Effector CD4-positive, alpha-beta T cell (primary cell): Measurements from ENCODE around the gene OLFML1.

ENCODE experiments used
- DNase-seq: peaks from one replicate; pipeline ENCODE4 v3.0.0-alpha.2; 2020

The OLFML1 gene

DNA sequence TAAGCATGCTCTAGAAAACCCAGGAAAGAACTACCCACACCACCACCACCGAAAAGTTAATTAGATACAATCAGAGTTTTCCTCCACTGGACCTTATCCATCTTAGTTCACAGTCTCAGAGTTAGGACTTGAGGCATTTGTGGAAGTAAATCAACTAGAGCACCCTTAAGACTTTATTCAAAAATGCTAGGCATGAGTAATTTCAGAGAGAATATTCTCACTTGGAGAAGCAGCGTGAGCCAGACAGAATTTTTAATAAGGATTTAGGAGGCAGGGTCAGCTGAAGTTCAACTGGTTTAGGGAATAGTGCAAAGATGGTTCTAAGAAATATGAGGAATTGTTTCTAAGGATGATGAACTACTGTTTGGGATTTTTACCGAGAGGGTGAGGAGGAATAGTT is 1.2 kb upstream of the OLFML1 start:
- no peak for DNase-seq

DNA sequence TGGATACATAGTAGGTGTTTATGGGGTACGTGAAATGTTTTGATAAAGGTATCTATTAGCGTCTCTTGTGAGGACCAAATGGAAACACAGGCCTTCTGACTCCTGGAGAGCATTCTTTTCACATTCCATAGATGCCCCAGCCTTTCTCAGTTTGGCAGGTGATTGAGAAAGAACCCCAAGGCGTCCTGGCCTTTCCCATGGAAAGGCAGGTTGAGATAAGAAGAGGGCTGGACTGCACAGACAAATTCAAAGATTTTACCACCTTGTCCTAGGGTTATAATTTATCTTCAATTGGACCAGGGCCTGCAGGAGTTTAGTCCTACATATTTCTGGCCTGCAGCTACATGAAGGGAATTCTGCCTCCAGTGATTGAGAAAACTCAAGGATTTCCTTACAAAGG is 661 bp upstream of the OLFML1 start:
- no peak for DNase-seq

DNA sequence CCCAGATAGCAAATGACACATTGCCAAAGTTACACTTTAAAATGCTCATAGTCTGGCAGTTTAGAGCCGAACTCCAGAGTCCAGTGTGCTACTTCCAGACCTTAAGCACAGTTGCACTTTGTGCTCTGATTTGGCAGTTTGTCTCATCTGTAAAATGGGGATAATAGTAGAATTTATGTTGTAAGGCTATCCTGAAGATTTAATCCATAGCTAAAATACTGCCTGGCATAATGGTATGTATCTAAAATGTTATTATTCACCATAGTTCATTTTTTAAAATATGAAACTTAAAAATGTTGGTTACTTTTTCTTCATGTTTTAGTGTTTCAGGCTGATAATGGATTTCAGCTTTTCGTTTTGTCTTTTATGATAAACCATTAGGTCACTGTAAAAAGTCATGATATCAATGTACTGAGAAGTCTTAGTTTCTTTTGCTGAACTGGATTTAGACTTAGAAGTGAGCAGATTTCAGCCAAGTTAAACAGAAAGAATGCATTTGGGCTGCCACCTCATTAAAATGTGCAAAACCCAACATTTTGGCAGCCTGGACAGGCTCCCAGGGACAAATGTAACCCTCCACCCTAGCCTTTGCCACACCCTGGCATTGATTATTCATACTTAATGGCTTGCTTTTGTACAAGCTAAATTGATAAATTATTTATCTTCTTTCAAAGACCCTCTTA is 933 bp downstream of the OLFML1 start:
- no peak for DNase-seq

DNA sequence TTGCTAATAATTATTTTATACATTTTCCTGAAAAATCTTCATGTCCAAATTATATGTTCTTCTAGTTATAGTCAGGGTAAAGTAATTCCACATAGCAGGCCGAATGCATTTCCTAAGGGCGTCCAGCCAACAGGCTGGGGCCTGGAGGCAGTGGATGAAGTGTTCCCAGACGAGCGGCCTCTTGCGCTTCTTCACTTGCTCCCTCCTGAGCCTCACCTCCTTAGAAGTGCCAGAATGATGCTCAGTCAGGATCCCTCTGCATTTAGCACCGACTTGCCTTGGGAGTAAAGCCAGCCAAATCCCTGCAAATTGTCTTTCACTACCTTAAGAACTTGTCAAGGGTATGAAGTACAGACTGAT is 1.5 kb downstream of the OLFML1 start:
- DNase-seq = no peak

DNA sequence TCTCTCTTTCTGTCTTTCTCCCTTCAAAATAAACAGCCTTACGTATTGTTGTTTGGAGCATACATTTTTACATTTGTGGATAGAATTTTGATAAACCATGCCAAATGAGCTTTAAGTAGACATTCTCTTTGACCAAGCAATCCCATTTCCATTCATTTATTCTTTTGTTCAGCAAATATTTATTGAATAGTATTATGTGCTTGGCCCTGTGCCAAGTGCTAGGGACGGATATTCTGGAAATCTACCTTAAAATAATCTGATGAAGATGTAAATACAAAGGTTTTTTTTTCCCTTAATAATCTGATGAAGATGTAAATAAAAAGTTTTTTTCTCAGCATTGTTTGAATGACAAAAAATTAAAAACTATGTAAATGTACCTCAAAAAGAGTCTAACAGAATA is 2.1 kb downstream of the OLFML1 start:
- no peak for DNase-seq

DNA sequence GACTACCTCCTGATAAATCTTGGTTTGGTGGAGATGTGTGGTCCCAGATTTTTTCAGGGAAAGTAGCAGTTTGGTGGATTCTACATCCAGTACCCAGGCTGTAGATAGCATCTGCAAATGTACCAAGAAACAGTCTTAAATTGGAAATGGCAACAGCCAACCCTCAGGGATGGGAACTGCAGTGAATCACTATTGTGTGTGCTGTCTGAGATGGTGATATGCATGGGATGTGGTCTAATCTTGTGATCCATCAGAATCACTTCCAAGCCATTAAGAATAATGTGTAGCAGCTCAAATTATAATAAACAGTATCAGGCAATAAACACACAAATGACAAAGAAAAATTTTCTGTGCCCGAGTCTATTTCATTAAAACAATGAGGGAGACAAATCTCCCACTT is 3.4 kb downstream of the OLFML1 start:
- DNase-seq = no peak

DNA sequence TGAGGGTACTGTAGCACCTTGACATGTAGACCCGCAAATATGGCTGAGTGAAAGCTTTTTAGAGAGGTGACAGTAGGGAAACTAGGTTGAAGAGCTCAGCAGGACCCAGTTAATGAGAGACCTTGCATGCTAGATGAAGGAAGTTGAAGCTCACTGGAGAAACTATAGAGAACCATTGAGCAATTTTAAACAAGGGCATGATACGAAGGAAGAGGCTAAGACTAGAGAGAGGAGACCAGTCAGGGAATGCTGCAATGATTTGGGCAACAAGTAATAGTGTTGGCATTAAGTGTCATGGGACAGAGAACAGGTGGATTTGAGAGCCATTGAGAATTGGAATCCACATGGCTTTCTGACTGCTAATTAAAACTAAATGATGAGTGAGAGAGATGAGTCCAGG is 4.1 kb downstream of the OLFML1 start:
- DNase-seq = no peak

DNA sequence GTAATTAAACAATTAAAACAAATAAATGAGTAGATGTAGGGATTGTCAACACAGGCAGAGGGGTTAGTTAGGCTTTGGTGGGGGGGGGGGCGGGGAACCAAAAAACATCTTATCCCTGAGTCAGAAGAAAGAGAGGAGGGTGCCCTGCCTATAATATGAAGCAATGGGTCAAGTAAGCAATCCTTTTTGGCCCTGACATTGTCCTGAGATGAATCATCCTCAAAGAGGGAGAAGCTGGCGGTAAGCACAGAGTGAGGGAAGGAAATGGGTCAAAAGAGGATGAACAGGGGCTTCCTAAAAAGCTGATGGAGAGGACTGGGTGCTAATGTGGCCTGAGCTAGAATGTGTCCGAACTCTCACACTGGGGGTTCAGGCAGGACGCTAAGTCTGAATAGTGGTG is 4.7 kb downstream of the OLFML1 start:
- DNase-seq = no peak

DNA sequence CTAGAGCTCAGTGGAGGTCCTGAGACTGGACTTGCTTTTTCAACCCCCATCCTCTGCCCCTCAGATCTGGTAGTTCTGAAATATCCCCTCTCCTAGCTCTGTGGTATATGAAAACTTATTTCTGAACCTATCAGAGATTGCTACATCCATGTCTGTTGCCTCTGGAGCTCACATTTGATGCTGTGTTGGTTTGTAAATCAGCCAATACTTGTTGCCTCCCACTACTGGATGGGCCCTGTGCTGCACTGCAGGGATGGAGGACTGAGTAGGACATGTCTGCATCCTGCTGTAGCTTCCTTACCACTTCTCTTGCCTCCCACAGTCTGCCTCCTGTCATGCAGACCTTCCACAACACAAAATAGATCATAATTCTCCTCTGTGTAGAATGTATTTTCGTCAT is 5.2 kb downstream of the OLFML1 start:
- no peak for DNase-seq

DNA sequence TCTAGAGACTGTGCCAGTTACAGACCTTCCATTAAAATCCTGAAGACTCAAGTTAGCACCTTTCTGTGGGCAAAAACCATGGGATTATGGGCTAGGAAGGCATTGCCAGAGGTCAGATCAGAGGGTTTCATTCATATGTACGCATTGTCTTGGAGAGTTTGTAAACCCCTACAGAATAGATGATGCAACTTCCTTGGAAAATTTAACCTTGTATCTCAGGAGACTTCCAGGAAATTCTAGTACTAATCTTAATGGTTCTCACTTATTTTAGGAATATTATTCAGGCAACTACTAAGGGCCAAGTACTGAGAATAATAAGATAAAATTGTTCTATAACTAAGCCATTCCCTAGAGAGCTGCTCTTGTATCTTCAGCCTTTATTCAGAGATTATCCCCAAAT is 6.9 kb downstream of the OLFML1 start:
- no peak for DNase-seq

DNA sequence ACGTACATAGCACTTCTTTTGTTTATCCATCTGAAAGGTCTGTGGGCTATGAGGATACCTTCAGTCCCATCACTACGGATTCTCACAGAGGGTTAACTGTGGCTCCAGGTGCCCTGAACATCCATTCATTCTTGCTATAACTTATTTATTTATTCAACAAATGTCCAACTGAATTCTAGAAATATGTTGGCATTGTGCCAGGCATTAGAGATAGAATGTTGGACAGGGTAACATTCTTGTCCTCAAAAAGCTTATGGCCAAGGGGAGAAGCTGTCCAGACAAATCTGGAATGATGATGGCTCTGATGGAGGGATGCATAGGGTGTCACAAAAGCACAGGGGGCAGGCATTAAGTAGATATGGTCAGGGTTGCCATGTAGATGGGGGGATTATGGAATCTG is 8.4 kb downstream of the OLFML1 start:
- no peak for DNase-seq

DNA sequence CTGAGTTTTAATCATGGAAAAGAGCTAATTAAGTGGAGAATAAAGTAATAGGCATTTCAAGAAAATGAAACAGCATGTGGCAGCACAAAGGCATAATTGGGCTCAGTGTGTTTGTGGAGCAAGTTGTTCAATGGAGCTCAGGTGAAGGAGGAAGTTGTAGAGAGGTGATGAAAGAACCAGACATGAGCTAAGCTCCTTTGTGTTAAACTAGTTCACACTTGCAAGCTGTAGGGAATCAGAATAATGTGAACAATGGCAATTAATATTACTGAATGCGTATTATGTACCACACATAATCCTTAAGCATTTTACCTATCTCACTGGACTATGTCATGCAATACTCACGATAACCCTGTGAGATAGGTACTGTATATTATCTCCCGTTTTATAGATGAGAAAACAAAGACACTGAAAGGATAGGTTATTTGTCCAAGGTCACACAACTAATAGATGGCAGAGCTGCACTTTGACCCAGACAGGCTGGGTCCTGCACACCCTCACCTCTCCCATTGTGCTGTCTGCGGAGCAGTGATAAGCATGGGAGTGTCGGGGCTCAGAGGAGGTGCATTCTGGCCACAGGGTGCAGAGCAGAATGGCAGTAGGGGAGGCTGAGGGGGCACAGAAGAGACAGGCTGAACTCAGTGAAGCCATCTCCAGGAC is 8.9 kb downstream of the OLFML1 start:
- DNase-seq = no peak

DNA sequence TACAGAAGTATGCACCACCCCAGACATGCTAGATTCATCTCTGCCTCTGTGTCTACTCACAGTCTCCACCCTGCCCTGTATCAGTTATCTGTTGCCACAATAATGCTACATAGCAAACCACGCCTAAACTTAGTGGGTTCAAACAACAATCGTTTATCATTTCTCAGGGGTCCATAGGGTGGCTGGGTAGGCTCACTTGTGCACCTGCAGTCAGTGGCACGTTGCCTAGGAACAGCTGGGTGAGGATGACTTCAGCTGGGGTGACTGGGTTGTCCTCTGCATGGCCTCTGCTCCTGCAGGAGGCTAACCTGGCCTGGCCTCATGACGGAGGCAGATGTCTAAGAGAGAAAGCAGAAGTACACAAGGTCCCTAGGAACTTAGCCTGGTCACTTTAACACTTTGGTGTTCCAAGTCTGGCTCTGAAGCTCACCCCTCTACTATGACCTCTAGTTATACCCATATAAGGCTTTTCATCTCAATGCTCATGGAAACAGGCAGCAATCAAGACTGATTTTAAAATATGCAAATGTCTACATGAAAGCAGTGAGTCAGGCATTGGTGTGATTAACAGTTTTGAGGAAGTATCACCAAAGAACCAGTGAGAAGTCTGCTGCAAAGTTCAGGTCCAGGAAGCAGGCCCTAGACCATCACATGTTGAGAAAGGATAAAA is 10.7 kb downstream of the OLFML1 start:
- no peak for DNase-seq

DNA sequence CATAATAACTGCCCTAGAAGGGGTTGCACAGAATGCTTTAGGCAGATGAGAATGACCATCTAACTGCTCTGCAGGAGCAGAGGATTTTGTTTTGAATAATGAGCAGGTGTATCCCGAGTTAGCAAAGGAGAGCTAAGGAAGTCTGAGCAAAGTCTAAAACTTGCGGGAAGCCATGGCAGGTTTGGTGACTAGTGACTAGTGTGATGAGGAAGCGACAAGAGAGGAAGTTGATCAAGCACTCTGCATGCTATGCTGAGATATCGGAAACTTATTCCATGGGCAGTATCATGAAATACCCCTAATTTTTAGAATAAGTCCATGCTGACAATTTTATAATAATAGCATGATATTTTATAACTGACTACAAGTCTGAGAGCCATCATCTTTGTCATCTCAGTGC is 12.9 kb downstream of the OLFML1 start:
- DNase-seq = no peak

DNA sequence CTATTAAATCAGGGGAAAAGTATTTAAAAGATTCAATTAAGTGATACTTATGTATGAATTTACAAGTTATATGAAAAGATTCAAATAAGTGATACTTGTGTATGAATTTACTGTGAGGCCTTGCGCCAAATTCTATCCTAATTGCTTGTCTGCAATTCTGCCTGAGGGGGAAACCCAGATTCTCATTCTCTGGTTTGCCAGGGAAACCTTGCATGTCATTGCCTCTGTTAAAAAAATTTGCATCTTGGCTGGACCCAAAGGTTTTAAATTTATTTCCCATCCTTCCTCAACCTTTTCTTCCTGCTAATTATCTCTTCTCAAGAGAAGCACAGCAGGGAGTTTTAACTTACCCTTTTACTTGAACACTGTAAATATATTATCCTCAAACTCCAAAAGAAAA is 13.8 kb downstream of the OLFML1 start:
- DNase-seq = no peak

DNA sequence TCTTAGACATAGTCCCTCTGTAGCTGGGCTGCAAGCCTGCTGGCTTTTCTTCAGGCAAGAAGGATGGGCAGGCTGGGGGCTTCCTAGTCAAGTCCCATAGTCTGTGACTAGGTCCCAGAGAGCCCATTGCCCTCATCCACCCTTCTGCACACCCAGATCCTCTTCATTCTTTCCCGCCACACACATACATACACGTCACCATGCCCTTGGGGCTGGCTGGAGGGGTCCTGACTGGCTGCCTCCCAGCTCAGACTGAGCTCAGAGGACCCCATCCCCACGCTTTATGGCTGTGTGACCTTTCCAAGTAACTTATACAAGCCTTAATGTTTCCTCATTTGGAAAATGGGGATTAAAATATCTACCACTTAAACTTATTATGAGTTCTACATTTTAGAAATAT is 14.9 kb downstream of the OLFML1 start:
- no peak for DNase-seq

DNA sequence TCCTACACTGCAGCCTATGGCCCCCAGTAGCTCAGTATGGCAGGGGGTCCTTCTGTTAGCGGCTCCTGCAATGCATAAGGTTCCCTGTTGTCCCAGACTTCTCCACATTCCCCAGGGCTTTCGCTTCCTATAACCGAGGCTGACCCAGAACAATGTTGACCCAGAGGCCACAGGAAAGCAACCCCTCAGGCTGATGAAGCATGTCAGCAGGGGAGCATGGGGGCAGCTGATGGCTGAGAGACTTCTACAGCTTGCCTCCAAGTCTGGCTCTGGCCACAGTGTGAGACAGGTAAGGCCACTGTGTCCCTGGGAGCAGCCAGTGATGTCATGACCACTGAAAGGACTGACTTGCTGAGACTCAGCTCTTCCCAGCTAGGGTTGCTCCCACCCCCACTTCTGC is 15.9 kb downstream of the OLFML1 start:
- DNase-seq = no peak

DNA sequence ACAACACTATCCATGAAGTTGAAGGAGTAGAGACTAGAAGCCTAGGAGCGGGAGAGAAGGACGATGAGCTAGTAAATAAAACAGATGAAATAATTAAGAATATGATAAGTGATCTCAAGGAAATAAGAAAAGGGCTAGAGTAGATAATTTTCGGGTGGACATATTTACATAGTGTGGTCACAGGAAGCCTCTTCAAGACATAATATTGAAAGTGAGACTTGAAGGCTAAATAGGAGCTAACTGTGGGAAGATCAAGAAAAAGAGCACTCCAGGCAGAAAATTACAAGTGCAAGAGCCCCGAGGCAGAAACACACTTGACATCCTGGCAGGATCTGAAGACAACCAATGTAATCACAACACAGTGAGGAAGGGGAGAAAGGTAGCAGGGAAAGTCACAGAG is 16.6 kb downstream of the OLFML1 start:
- DNase-seq = no peak

DNA sequence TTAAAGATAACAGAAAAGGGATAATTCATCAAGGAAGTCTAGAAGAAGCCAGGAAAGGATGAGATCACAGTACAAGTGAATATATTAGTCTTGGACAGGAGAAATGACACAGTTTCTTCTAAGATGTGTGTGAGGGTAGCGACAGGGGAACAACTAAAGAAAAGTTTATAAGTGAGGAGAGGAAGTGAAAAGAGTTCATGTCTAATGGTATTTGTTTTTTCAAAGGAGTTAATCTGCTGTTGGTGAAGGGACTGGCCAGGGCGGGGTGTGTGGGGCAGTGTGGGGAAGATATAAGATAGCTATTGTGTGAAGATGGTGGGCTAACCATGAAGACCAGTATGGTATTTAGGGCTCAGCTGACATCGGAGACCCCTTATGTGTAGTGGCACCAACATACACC is 20.9 kb downstream of the OLFML1 start:
- DNase-seq = no peak

DNA sequence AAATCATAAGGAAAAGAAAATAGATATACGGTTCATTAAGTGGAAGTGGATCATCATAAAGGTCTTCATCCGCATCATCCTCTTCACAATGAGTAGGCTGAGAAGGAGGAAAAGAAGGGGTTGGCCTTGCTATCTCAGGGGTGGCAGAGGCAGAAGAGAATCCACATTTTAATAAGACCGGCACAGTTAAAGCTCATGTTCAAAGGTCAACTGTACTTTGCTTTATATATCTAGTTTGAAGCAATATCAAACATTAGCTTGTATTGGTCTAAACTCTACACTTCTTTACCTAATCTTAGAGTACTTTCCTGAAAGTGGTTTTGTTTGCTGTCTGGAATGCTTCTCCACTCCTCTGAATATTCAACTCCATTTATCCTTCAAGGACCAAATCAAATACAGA is 22.8 kb downstream of the OLFML1 start:
- DNase-seq = no peak

DNA sequence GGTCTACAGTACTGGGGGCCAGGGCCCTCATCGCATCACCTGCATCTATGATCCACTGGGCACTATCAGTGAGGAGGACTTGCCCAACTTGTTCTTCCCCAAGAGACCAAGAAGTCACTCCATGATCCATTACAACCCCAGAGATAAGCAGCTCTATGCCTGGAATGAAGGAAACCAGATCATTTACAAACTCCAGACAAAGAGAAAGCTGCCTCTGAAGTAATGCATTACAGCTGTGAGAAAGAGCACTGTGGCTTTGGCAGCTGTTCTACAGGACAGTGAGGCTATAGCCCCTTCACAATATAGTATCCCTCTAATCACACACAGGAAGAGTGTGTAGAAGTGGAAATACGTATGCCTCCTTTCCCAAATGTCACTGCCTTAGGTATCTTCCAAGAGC is 24.7 kb downstream of the OLFML1 start:
- DNase-seq = no peak

DNA sequence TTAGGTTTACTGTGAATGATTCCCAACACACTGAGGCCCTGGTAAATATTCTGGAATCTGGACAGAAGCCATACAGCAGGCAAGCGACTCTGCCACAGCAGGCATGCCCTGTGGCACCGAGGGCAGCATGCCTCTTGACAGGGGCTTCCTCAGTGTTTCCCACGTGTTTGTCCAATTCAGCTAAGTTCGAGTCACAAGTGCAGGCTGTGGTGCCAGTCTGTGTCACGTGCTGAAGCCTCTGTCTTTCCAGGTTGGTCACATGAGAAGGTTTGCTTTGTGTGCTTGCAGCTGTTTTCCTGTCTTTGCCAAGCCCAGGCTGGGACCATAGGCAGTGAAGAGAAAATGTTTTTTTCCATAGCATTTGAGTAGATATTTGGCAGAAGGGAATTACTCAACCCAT is 26.1 kb downstream of the OLFML1 start:
- no peak for DNase-seq

DNA sequence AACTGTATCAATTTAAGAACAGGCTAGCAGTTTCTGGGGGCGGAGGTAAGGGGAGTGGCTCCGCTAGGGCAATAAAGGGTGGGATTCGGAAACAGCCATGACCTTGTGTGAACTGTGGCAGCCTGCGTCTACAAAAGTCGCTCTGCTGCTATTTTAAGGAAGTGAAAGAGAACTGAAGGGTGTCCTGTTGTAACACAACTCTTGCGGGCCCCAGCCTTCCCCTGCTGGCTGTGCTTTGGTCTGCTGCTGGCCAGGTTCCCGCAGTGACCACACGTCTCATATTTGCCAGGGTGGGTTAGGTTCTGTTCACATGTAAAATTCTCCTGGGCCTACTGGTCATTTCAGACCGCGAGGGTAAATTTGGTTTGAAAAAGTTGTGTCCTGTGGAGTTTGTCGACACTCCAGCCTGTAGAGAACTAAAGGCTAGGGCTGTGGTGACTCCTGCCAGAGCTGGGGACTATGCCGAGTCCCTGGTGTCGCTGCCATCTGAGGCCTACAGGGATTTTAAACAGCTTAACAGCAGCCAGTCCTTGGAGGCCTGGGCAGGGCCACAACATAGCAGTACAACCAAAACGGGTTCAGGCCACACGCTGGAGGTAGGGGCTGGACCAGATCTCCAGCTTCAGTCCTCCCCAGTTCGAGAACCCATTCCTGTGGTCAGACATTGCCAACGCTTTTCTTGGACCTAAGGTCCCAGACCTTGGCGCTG is 27.4 kb downstream of the OLFML1 start:
- no peak for DNase-seq
